Measurements from ENCODE around the gene SLC44A4. TPM values are rescaled to one million over a fixed set of nuclear protein-coding genes. Genes with fewer than 3 reads are reported as not detected.

Gene SLC44A4
- total and polyA plus RNA-seq, 9 of the 15 experiments (the other 6 are each of a cell fraction or from before 2014, with no cell fraction given): 7.9 to 18.6 (median 11.2) TPM

GRCh38 chr6:31862344-31863235 lies 16.2 kb downstream of the SLC44A4 start, which contains the start of gene NEU1 (continued):
- TF ChIP-seq RREB1 (CRISPR knock-in tag; IDR thresholded peaks at IDR 0.05) (peak; percentile 96), E2F8 (IDR thresholded peaks at IDR 0.05; ENCODE audit: low read depth, partially characterized antibody) (peak; percentile 80), HMG20B (CRISPR knock-in tag; IDR thresholded peaks at IDR 0.05) (0 out of 2 replicates have a peak, but pooled peaks have one; percentile 22), THAP7 (CRISPR knock-in tag; IDR thresholded peaks at IDR 0.05) (peak; percentile 91; the same call in 1 of the 2 replicates), C11orf30 (IDR thresholded peaks at IDR 0.05; ENCODE audit: low read depth) (peak; percentile 89), MXI1 (IDR thresholded peaks at IDR 0.05; ENCODE audit: low read depth, low read length) (peak; percentile 42; the same call in 1 of the 2 replicates), NELFE (IDR thresholded peaks at IDR 0.05; ENCODE audit: insufficient read depth, insufficient read length) (no peak), ZNF583 (CRISPR knock-in tag; IDR thresholded peaks at IDR 0.05) (peak; percentile 62; the same call in 1 of the 2 replicates), ELF2 (CRISPR knock-in tag; IDR thresholded peaks at IDR 0.05) (peak; percentile 6; the same call in 1 of the 2 replicates), RBFOX2 (IDR thresholded peaks at IDR 0.05; ENCODE audit: low read depth, low read length) (peak; percentile 99), ZBTB26 (CRISPR knock-in tag; IDR thresholded peaks at IDR 0.05) (peak; percentile 85), HIVEP1 (CRISPR knock-in tag; IDR thresholded peaks at IDR 0.05) (peak; percentile 88; the same call in 1 of the 2 replicates), MITF (IDR thresholded peaks at IDR 0.05) (peak; percentile 96), CCNT2 (IDR thresholded peaks at IDR 0.05; ENCODE audit: borderline replicate concordance, extremely low read depth, insufficient read length, low read depth, low read length) (peak; percentile 61)
